ENCODE data around the gene VTN.

The VTN gene

GRCh38 chr17:28324267-28324745 is 45.8 kb downstream of the VTN start:
- DNase-seq (ENCODE audit: low spot score in 2 of 2), result no peak
- no peak for ATAC-seq (ENCODE audit: low read depth)
- H3K4me3 Mint-ChIP-seq, result no peak overlapping the region
- H3K27me3 Mint-ChIP-seq, result no peaks in the 10 kb centered on the region
- H3K4me1 Mint-ChIP-seq, result peaks cover 8% of the 10 kb centered on the region
- no peak overlapping the region for H3K27ac Mint-ChIP-seq
- H3K36me3 Mint-ChIP-seq, result peaks cover 7% of the 10 kb centered on the region
- H3K9me3 Mint-ChIP-seq, result no peaks in the 10 kb centered on the region

- Mint-ChIP-seq H3K27ac (peak overlapping the region; percentile 38), H3K4me1 (peaks cover 19% of the 10 kb centered on the region), H3K9me3 (no peaks in the 10 kb centered on the region), H3K4me3 (peak overlapping the region; percentile 92), H3K27me3 (no peaks in the 10 kb centered on the region), H3K36me3 (no peaks in the 10 kb centered on the region)
- DNase-seq (ENCODE audit: low spot score in 2 of 2) (no peak), ATAC-seq (ENCODE audit: low read depth) (no peak)
These were observed 49.7 kb downstream of the VTN start for GRCh38 chr17:28320215-28321061.

- Mint-ChIP-seq H3K27me3 (no peaks in the 10 kb centered on the region), H3K4me1 (peaks cover 19% of the 10 kb centered on the region), H3K4me3 (peak overlapping the region; percentile 92), H3K27ac (peak overlapping the region; percentile 85), H3K9me3 (no peaks in the 10 kb centered on the region), H3K36me3 (no peaks in the 10 kb centered on the region)
- ATAC-seq (ENCODE audit: low read depth) (no peak), DNase-seq (ENCODE audit: low spot score in 2 of 2) (no peak)
These were observed 50.5 kb downstream of the VTN start for GRCh38 chr17:28319598-28319935.

DNA sequence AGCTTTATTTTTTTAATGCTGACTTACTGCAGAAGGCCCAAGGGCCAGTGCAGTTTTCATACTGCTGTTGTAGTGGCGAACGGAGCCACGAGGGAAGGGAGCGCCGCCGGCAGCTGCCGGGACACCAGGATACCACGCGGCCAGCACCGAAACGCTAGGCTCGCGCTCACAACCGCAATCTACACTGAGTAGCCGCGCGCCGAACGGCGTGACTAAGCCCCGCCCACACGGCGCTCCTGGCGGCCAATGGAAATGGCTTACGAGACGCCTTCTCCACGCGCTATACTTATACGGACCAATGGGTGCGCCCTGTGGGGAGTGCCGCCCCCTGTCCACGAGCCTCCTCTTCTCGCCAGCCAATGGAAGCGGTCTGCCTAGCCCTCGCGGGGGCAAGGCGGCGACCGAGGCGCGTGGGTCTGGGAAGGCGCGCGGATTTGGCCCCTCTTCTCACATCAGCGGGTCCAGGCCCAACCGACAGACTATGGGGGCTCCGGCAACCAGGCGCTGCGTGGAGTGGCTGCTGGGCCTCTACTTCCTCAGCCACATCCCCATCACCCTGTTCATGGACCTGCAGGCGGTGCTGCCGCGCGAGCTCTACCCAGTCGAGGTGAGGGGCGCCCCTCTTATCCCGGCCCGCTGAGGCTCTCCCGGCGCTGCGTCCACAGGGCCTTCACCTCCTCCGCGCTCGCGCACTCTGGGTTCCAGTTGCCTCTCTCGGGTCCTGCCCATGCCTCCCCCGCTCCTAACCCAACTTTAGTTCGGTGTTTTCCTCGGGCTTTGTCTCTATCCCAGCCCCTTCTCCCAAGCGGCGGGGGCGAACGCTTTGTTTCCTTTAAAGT is 51.1 kb downstream of the VTN start, which contains the start of gene TMEM97:
TSS of gene TMEM97 (plus strand) at position 442 of the 839 bp plus-strand sequence. CDS start at position 482, 40 bp downstream.
- Mint-ChIP-seq H3K4me3 (peak within 1 kb of the TSS; percentile 92), H3K27ac (peak within 1 kb of the TSS; percentile 85), H3K4me1 (peaks cover 19% of the 10 kb centered on the region), H3K9me3 (no peaks in the 10 kb centered on the region), H3K36me3 (no peaks in the 10 kb centered on the region), H3K27me3 (no peaks in the 10 kb centered on the region)
- peak; percentile 83 to 91 for DNase-seq (ENCODE audit: low spot score in 2 of 2)
- ATAC-seq (ENCODE audit: low read depth), result peak; percentile 96

DNA sequence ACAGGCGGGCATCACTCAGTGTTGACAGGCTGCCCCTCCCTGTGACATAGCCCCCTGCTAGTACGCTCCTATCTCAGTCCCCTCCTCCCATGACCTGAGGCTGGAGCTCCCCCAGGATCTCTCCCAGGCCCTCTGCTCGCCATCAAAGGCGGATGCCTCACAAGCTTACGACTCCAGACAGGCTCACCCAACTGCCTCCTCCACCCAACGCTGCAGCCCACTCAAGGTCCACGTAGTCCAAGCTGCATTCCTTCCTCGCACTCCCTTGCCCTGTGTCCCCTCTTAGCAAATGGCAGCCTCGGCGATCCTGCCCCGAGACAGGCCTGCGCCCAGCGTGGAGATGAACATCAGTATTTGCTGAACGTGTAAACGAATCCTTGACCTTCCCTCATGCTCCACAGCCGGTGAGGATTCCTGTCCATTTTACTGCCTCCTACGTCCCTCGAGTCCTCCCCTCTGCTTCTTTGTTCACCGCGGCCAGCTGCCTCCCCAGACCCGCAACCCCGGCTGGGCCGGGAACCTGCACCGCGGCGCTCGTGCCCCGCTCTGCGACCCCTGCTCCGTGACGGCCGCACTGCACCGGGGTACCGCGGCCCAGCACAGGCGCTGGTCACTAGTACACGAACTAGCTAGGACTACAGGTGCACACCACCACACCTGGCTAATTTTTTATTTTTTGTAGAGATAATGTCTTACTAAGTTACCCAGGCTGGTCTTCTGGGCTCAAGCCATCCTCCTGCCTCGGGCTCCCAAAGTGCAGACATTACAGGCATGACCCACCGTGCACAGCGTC is 51.9 kb downstream of the VTN start:
- H3K4me3 Mint-ChIP-seq, result peak overlapping the region; percentile 92
- peaks cover 19% of the 10 kb centered on the region for H3K4me1 Mint-ChIP-seq
- no peaks in the 10 kb centered on the region for H3K9me3 Mint-ChIP-seq
- H3K27ac Mint-ChIP-seq, result no peak overlapping the region
- no peaks in the 10 kb centered on the region for H3K36me3 Mint-ChIP-seq
- DNase-seq (ENCODE audit: low spot score in 2 of 2) (peak in 1 of 2 donors; percentile 25), ATAC-seq (ENCODE audit: low read depth) (peak; percentile 12)
- H3K27me3 Mint-ChIP-seq, result no peaks in the 10 kb centered on the region
